ENCODE measurements around the gene B3GNT2. TPM values are rescaled to one million over a fixed set of nuclear protein-coding genes. Genes with fewer than 3 reads are reported as not detected.

B3GNT2 gene
- total RNA-seq, 1 donor from 2014 or later: 46.6 TPM

DNA sequence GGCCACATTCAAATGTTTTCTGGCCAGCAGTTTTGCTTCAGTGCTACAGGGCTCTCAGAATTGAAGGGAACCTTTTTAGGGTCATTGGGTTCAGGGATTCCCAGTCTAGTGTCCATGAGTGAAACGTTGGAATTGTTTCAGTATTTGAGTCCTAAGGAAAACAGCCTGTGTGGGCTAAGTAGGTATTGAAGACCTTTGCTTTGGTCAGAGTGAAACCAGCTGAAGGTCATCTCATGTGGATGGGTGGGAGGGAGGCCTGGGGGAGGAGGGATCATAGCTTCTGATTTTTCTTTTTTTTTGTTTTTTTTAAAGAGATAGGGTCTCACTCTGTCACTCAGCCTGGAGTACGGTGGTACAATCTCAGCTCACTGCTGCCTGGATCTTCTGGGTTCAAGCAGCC is 20.2 kb downstream of the B3GNT2 start:
- TF ChIP-seq, protein P1, sequence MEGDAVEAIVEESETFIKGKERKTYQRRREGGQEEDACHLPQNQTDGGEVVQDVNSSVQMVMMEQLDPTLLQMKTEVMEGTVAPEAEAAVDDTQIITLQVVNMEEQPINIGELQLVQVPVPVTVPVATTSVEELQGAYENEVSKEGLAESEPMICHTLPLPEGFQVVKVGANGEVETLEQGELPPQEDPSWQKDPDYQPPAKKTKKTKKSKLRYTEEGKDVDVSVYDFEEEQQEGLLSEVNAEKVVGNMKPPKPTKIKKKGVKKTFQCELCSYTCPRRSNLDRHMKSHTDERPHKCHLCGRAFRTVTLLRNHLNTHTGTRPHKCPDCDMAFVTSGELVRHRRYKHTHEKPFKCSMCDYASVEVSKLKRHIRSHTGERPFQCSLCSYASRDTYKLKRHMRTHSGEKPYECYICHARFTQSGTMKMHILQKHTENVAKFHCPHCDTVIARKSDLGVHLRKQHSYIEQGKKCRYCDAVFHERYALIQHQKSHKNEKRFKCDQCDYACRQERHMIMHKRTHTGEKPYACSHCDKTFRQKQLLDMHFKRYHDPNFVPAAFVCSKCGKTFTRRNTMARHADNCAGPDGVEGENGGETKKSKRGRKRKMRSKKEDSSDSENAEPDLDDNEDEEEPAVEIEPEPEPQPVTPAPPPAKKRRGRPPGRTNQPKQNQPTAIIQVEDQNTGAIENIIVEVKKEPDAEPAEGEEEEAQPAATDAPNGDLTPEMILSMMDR (IDR thresholded peaks at IDR 0.05; ENCODE audit: insufficient read depth, low read length, severe bottlenecking): no peak
- DNase-seq (ENCODE audit: low read depth) (no peak), FAIRE-seq (no peak)
- Histone ChIP-seq H3K4me3 (ENCODE audit: low read depth, low read length) (no peak overlapping the region), H3K27me3 (ENCODE audit: control insufficient read depth, insufficient read depth, low read length) (no peaks in the 10 kb centered on the region), H3K36me3 (ENCODE audit: control insufficient read depth, insufficient read depth, low read length) (peaks cover 4% of the 10 kb centered on the region)

DNA sequence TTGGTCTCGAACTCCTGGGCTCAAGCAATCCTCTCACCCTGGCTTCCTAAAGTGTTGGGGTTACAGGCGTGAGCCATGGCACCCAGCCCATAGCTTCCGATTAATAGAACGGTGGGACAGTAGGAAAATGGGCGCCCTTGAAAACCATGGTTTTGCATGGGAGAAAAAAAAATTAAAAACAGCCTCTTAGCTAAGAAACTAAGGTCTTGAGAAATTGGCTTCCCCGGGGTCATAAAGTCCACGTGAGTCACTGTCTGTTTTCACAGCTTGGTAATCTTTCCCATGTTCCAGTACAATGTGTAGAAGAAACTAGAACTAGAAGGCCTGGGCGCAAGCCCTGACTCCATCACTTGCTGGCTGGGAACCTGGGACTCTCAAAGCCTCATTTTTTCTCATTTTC is 20.7 kb downstream of the B3GNT2 start:
- Histone ChIP-seq H3K4me3 (ENCODE audit: low read depth, low read length) (no peak overlapping the region), H3K36me3 (ENCODE audit: control insufficient read depth, insufficient read depth, low read length) (peaks cover 2% of the 10 kb centered on the region), H3K27me3 (ENCODE audit: control insufficient read depth, insufficient read depth, low read length) (no peaks in the 10 kb centered on the region)
- peak; percentile 60 for DNase-seq (ENCODE audit: low read depth)
- TF ChIP-seq, protein P1 (IDR thresholded peaks at IDR 0.05; ENCODE audit: insufficient read depth, low read length, severe bottlenecking): no peak
- no peak for FAIRE-seq

DNA sequence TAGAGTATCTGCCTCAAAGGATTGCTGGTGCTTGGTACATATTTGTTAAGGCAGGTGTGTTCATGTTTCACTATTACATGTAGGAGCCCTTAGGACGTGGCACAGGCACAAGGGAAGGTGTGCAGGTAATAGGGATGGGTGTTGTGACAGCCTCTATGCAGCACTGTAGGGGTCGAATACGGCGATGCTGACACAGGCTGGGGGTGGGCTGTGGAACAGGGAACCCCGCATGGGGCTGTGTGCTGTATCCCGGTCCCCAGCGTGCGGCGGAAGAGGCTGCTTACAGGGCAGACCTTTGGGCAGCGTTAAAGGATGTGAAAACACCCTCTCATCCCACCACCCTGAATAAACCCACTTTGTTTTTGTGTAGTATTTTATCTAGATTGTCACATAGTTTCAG is 21.5 kb downstream of the B3GNT2 start:
- TF ChIP-seq, protein P1 (IDR thresholded peaks at IDR 0.05; ENCODE audit: insufficient read depth, low read length, severe bottlenecking): no peak
- Histone ChIP-seq H3K36me3 (ENCODE audit: control insufficient read depth, insufficient read depth, low read length) (peaks cover 1% of the 10 kb centered on the region), H3K27me3 (ENCODE audit: control insufficient read depth, insufficient read depth, low read length) (no peaks in the 10 kb centered on the region), H3K4me3 (ENCODE audit: low read depth, low read length) (no peak overlapping the region)
- DNase-seq (ENCODE audit: low read depth) (no peak), FAIRE-seq (no peak)

DNA sequence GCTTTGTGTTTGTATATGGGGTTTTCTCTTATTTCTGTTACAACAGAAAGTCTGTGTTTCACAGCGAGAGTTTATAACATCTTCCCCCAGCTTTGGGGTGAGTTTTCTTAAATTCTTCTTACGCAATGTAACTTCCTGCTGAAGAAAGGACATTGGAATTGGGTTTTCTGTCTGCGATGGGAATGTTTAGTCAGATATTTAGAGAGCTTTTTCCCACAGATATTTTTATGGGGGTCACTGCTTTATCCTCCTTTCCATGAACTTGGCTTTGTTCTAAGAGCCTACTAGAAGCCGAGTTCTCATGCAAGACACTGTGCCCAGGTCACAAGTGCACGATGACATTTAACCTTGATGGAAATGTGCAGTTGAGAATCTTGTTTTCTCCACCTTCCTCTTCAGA is 22.1 kb downstream of the B3GNT2 start:
- Histone ChIP-seq H3K4me3 (ENCODE audit: low read depth, low read length) (no peak overlapping the region), H3K36me3 (ENCODE audit: control insufficient read depth, insufficient read depth, low read length) (no peaks in the 10 kb centered on the region), H3K27me3 (ENCODE audit: control insufficient read depth, insufficient read depth, low read length) (no peaks in the 10 kb centered on the region)
- FAIRE-seq (no peak), DNase-seq (ENCODE audit: low read depth) (no peak)
- TF ChIP-seq, protein P1 (IDR thresholded peaks at IDR 0.05; ENCODE audit: insufficient read depth, low read length, severe bottlenecking): no peak

DNA sequence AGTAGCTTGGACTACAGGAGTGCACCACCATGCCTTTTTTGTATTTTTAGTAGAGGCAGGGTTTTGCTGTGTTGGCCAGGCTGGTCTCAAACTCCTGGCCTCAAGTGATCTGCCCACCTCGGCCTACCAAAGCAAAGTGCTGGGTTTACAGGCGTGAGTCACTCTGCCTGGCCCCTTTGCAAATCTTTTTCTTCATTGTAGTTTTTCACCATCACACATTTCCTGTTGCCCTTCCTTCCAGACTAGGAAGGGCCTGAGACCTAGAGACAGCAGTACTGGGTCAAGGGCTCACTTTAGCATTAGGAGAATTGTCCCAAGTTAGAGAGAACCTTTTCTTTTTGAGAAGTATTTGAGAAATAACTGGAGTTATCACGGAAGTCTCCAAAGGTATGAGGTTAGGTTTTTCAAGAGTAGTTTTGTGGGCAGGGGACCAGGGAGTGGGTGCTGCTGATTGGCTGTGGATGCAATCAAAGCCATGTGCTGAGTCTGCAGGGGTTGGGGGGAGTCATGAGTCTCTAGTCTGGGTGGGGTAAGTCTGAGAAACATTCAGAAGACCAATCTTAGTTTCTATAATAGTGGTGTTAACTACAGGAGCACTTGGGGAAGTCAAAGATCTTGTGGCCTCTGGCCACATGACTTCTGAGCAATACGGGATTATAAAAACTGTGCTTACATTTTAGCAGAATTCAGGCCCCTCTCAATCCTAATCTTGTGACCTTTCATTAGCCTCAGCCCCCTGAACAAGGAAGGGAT is 23.7 kb downstream of the B3GNT2 start:
- TF ChIP-seq, protein P1 (IDR thresholded peaks at IDR 0.05; ENCODE audit: insufficient read depth, low read length, severe bottlenecking): no peak
- Histone ChIP-seq H3K27me3 (ENCODE audit: control insufficient read depth, insufficient read depth, low read length) (no peaks in the 10 kb centered on the region), H3K4me3 (ENCODE audit: low read depth, low read length) (no peak overlapping the region), H3K36me3 (ENCODE audit: control insufficient read depth, insufficient read depth, low read length) (no peaks in the 10 kb centered on the region)
- no peak for FAIRE-seq
- DNase-seq (ENCODE audit: low read depth): no peak

DNA sequence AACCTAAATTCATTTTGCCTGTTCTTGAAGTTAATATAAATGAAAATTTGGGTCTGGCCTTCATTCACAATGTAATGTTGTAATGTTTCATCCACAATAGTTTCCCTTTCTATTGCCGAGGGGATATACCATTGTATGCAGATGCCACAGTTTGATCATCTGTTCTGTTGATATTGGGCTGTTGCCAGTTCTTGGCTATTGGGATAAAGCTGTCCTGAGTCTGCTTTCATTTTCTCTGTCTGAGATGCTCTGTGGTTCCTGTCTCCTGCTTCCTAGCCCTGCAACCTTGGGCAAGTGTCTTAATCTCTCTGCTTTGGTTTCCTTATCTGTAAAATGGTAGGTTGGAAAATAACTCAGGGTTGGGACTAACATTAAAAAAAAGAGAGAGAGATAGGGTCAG is 25.2 kb downstream of the B3GNT2 start:
- Histone ChIP-seq H3K36me3 (ENCODE audit: control insufficient read depth, insufficient read depth, low read length) (no peaks in the 10 kb centered on the region), H3K27me3 (ENCODE audit: control insufficient read depth, insufficient read depth, low read length) (no peaks in the 10 kb centered on the region), H3K4me3 (ENCODE audit: low read depth, low read length) (no peak overlapping the region)
- DNase-seq (ENCODE audit: low read depth): no peak
- no peak for FAIRE-seq
- TF ChIP-seq, protein P1 (IDR thresholded peaks at IDR 0.05; ENCODE audit: insufficient read depth, low read length, severe bottlenecking): no peak
